Hepatocyte (in vitro differentiated cells): ENCODE measurements around the gene ALPP.
"Not testable (repeated sequence)": the region's sequence is repeated elsewhere in the genome, so short reads cannot be mapped to it uniquely, and the experiment has no call there.

Experiments
- EZH2 ChIP-seq: fragments of 200-600 bp; sonication (generic); IDR thresholded peaks from 2 replicates; pipeline ENCODE4 v1.6.1; 2016; ENCODE audit warnings: antibody characterized with exemption, mild to moderate bottlenecking, borderline replicate concordance
- EZH2phosphoT487 ChIP-seq: fragments of 200-600 bp; sonication (generic); IDR thresholded peaks from one replicate; pipeline ENCODE4 v1.6.1; 2018; ENCODE audit warnings: antibody characterized with exemption, mild to moderate bottlenecking, low read depth, moderate library complexity; ENCODE audit not compliant: unreplicated experiment, severe bottlenecking
- TF ChIP-seq, protein P1 (sequence below): fragments of 200-600 bp; sonication (generic); IDR thresholded peaks from 2 replicates; pipeline ENCODE4 v1.5.1; 2016; ENCODE audit warnings: antibody characterized with exemption, mild to moderate bottlenecking; ENCODE audit not compliant: poor library complexity

- TF ChIP-seq, protein P1, sequence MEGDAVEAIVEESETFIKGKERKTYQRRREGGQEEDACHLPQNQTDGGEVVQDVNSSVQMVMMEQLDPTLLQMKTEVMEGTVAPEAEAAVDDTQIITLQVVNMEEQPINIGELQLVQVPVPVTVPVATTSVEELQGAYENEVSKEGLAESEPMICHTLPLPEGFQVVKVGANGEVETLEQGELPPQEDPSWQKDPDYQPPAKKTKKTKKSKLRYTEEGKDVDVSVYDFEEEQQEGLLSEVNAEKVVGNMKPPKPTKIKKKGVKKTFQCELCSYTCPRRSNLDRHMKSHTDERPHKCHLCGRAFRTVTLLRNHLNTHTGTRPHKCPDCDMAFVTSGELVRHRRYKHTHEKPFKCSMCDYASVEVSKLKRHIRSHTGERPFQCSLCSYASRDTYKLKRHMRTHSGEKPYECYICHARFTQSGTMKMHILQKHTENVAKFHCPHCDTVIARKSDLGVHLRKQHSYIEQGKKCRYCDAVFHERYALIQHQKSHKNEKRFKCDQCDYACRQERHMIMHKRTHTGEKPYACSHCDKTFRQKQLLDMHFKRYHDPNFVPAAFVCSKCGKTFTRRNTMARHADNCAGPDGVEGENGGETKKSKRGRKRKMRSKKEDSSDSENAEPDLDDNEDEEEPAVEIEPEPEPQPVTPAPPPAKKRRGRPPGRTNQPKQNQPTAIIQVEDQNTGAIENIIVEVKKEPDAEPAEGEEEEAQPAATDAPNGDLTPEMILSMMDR = not testable (repeated sequence)
- not testable (repeated sequence) for TF ChIP-seq EZH2, EZH2phosphoT487
These were observed 12.1 kb upstream of the ALPP start for GRCh38 chr2:232366461-232366860.
